GM18873 (cell line): ENCODE measurements around the gene BOLA2B.
A peak's percentile ranks its signal among the peaks of the same experiment; 100 is the strongest.
"Not testable (repeated sequence)": the region's sequence is repeated elsewhere in the genome, so short reads cannot be mapped to it uniquely, and the experiment has no call there.

Experiments used
- ATAC-seq: cut with Tn5 transposase; IDR thresholded peaks from one replicate; pipeline ENCODE4 v1.9.1; 2021; ENCODE audit warnings: mild to moderate bottlenecking, moderate library complexity, moderate number of reproducible peaks; ENCODE audit not compliant: unreplicated experiment, low FRiP score

The BOLA2B gene

GRCh38 chr16:30184891-30185682 is 8.4 kb downstream of the BOLA2B start:
- no peak for ATAC-seq

GRCh38 chr16:30184096-30184890 is 9.2 kb downstream of the BOLA2B start:
- no peak for ATAC-seq

- ATAC-seq: no peak
Observed at GRCh38 chr16:30183233-30184095, 10.0 kb downstream of the BOLA2B start, which contains the start of gene CORO1A. Gene CORO1A (plus strand): TSS chr16:30183602. CDS start chr16:30185210, 1,608 bp downstream.

- ATAC-seq: no peak
Observed at GRCh38 chr16:30180741-30181140, 12.7 kb downstream of the BOLA2B start.

GRCh38 chr16:30179931-30180330 is 13.5 kb downstream of the BOLA2B start:
- no peak for ATAC-seq

- ATAC-seq: no peak
Observed at GRCh38 chr16:30179195-30179594, 14.3 kb downstream of the BOLA2B start.

- ATAC-seq: not testable (repeated sequence)
Observed at GRCh38 chr16:30176876-30177275, 16.6 kb downstream of the BOLA2B start.

GRCh38 chr16:30173054-30173453 is 20.4 kb downstream of the BOLA2B start:
- no peak for ATAC-seq

GRCh38 chr16:30170145-30170544 is 23.3 kb downstream of the BOLA2B start:
- not testable (repeated sequence) for ATAC-seq

GRCh38 chr16:30169416-30169815 is 24.1 kb downstream of the BOLA2B start:
- not testable (repeated sequence) for ATAC-seq

- ATAC-seq: not testable (repeated sequence)
Observed at GRCh38 chr16:30168746-30169145, 24.7 kb downstream of the BOLA2B start.

GRCh38 chr16:30166202-30166902 is 27.1 kb downstream of the BOLA2B start:
- peak; percentile 49 for ATAC-seq

- ATAC-seq: no peak
Observed at GRCh38 chr16:30163538-30163937, 29.9 kb downstream of the BOLA2B start.

- no peak for ATAC-seq
Observed at GRCh38 chr16:30157214-30157613, 36.3 kb downstream of the BOLA2B start.

GRCh38 chr16:30155188-30155587 is 38.3 kb downstream of the BOLA2B start:
- ATAC-seq: no peak

GRCh38 chr16:30152517-30152916 is 40.9 kb downstream of the BOLA2B start:
- no peak for ATAC-seq

GRCh38 chr16:30151091-30151490 is 42.4 kb downstream of the BOLA2B start:
- no peak for ATAC-seq

- no peak for ATAC-seq
Observed at GRCh38 chr16:30149250-30149930, 44.1 kb downstream of the BOLA2B start.

- no peak for ATAC-seq
Observed at GRCh38 chr16:30147843-30148510, 45.5 kb downstream of the BOLA2B start.
